ENCODE data around the gene ORC5. TPM values are rescaled to one million over a fixed set of nuclear protein-coding genes. Genes with fewer than 3 reads are reported as not detected.
"Not testable (repeated sequence)": the region's sequence is repeated elsewhere in the genome, so short reads cannot be mapped to it uniquely, and the experiment has no call there.

Gene ORC5
- total RNA-seq, 1 donor from 2014 or later = 7.2 TPM

DNA sequence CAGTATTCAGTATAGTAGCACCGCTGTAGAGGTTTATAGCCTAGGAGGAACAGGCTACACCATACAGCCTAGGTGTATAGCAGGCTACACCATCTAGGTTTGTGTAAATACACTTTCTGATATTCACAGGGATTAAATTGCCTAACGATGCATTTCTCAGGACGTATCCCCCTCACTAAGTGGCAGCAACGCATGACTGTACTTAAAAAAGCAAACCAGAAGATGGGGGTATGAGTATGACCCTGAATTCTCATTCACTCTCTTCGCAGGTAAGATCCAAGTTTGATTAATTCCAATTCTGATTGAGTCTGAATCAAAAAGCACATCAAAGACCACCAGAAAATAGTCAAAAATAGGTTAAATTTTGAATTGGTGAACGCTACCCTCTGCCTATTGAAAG, 972 bp downstream of the ORC5 start:
- intact Hi-C loops (cut with DNase I) = no loop called here
- ATAC-seq (ENCODE audit: poor library complexity) (no peak), DNase-seq (no peak)

- intact Hi-C loops (cut with DNase I) = no loop called here
- no peak for DNase-seq
- ATAC-seq (ENCODE audit: poor library complexity) = no peak
These were observed 9.0 kb downstream of the ORC5 start for GRCh38 chr7:104198673-104199278.

- no peak for DNase-seq
- intact Hi-C loops (cut with DNase I) = no loop called here
- no peak for ATAC-seq (ENCODE audit: poor library complexity)
These were observed 11.7 kb downstream of the ORC5 start for GRCh38 chr7:104196161-104196560.

- intact Hi-C loops (cut with DNase I) = no loop called here
- ATAC-seq (ENCODE audit: poor library complexity) = no peak
These were observed 15.4 kb downstream of the ORC5 start for GRCh38 chr7:104192434-104192833.

GRCh38 chr7:104185346-104185745, 22.5 kb downstream of the ORC5 start:
- DNase-seq (no peak), ATAC-seq (ENCODE audit: poor library complexity) (no peak)
- intact Hi-C loops (cut with DNase I) = no loop called here

More at GRCh38 chr7:104192434-104192833, 15.4 kb downstream of the ORC5 start:
- DNase-seq = no peak

- DNase-seq = no peak
- ATAC-seq (ENCODE audit: poor library complexity) = no peak
- intact Hi-C loops (cut with DNase I) = no loop called here
These were observed 28.6 kb downstream of the ORC5 start for GRCh38 chr7:104179178-104179577.

GRCh38 chr7:104177565-104178083, 30.2 kb downstream of the ORC5 start:
- ATAC-seq (ENCODE audit: poor library complexity); intact Hi-C loops (cut with DNase I); DNase-seq: not testable (repeated sequence)

- no peak for DNase-seq
- intact Hi-C loops (cut with DNase I) = no loop called here
- no peak for ATAC-seq (ENCODE audit: poor library complexity)
These were observed 31.5 kb downstream of the ORC5 start for GRCh38 chr7:104176332-104176731.

- intact Hi-C loops (cut with DNase I) = no loop called here
- DNase-seq = no peak
- ATAC-seq (ENCODE audit: poor library complexity) = no peak
These were observed 32.3 kb downstream of the ORC5 start for GRCh38 chr7:104175361-104175984.

DNA sequence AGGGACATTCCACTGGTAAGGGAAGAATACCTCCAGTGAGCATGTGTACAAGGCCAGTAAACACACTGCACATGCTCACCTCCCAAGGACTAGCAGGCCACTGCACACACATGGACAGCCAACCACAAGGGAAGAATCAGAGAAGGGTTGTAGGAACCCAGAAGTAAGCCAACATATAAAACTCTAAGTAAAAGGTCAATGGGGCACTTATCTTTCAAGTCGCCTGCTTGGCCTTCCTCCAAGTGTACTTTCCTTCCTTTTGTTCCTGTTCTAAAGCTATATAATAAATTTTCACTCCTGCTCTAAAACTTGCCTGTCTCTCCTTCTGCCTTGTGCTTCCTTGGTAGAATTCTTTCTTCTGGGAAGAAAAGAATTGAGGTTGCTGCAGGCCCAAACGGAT, 33.0 kb downstream of the ORC5 start:
- intact Hi-C loops (cut with DNase I) = no loop called here
- ATAC-seq (ENCODE audit: poor library complexity) (no peak), DNase-seq (no peak)

GRCh38 chr7:104162081-104162480, 45.7 kb downstream of the ORC5 start:
- no peak for DNase-seq
- intact Hi-C loops (cut with DNase I) = loop anchor here (10.0 kb wide), 1 partner anchor 637 kb away; no protein-coding TSS in a partner anchor
- ATAC-seq (ENCODE audit: poor library complexity) = peak; percentile 70

DNA sequence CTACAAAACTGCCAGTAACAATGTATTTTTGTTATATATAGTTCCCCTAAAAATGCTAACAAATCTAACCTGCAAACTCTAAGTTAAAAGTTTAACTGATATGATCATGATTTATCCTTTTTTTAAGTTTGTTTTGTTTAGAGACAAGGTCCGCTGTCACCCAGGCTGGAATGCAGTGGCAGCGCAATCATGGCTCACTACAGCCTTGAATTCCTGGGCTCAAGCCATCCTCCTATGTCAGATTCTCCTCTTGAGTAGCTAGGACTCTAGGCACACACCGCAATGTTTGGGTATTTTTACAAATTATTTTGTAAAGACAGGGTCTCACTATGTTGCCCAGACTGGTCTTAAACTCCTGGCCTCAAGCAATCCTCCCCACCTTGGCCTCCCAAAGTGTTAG, 46.6 kb downstream of the ORC5 start:
- intact Hi-C loops (cut with DNase I) = loop anchor here (10.0 kb wide), 1 partner anchor 636 kb away; no protein-coding TSS in a partner anchor
- peak; percentile 72 for ATAC-seq (ENCODE audit: poor library complexity)
- no peak for DNase-seq

DNA sequence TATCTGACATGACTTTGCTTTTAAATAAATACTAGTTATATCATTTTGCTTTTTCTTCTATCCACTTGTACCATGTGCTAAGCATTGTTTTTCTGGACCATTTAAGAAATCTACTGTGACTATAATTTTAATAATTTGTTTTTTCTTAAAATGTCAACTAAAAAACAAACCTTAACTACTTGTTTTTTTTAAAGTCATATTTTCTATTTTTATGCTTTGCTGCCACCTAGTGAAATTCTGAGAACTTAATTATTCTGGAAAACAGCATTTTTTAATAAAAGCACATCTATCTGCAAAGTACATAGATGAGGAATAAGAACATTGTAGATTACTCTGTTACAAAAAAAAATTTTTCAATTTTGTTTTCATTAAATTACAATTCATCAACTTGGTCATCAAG, 47.4 kb downstream of the ORC5 start:
- DNase-seq (no peak), ATAC-seq (ENCODE audit: poor library complexity) (no peak)
- intact Hi-C loops (cut with DNase I) = loop anchor here (10.0 kb wide), 1 partner anchor 636 kb away; no protein-coding TSS in a partner anchor

DNA sequence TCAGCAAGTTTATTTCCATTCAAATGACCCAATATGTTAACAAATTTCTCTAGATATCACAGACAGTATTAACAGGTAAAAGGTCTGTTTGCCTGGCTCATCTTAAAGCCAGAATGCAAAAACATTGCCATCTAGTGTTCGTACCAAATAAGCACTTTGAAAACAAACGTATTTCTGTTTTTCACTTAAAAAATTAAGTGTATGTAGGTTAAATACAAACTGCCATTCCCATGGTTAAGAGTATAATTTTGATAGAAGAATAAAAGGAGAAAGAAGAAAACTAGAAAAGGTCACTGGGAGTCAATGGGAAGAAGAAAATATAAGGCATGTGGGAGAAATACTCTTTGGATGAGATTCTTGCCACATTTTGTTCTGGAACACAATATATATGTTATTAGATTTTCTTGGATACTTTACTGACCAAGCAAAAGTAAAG, 51.0 kb downstream of the ORC5 start:
- DNase-seq (no peak), ATAC-seq (ENCODE audit: poor library complexity) (no peak)
- intact Hi-C loops (cut with DNase I) = loop anchor here (5.0 kb wide), 1 partner anchor 585 kb away; no protein-coding TSS in a partner anchor

DNA sequence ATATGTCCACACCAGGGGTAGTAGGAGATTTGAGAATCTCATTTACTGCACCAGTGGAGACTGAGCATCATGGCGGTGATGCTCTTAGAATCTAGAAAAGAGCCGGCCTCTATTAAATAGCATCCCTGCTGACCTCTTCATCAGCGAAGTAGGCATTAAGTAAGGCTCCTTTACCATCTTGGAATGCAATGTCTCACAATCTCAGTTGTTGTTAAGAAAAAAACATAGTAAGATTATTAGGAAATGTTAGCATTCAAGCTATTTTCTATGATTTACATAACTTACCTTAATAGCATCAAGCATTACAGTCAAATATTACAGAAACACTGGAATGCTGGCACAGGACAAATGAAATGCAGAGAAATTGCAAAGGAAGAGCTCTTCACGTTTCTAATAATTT, 54.5 kb downstream of the ORC5 start:
- no peak for ATAC-seq (ENCODE audit: poor library complexity)
- intact Hi-C loops (cut with DNase I) = no loop called here
- no peak for DNase-seq

- DNase-seq (no peak), ATAC-seq (ENCODE audit: poor library complexity) (no peak)
- intact Hi-C loops (cut with DNase I) = no loop called here
These were observed 55.3 kb downstream of the ORC5 start for GRCh38 chr7:104152468-104152867.

GRCh38 chr7:104150470-104150869, 57.3 kb downstream of the ORC5 start:
- DNase-seq (no peak), ATAC-seq (ENCODE audit: poor library complexity) (no peak)
- intact Hi-C loops (cut with DNase I) = no loop called here

DNA sequence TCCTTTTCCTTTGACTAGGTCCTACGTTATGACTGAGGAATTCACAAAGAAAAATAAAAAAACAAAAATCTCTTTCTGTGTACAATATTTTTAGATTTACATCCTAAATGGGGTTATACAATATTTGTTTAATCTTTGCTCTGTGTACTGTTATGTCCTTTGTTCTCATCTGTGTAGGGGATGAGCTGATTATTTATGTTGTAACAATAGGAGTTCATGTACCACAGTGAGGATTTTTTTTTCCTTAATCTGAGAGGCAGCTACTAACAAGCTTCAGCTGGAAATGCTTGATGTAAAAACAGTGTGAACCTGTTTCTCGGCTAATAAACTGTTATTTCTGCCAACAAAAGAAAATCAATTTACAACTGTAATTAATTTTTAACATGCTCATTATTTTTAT, 58.0 kb downstream of the ORC5 start:
- ATAC-seq (ENCODE audit: poor library complexity) = no peak
- intact Hi-C loops (cut with DNase I) = no loop called here
- DNase-seq = no peak

- intact Hi-C loops (cut with DNase I) = no loop called here
- DNase-seq (no peak), ATAC-seq (ENCODE audit: poor library complexity) (no peak)
These were observed 65.7 kb downstream of the ORC5 start for GRCh38 chr7:104142147-104142546.

- ATAC-seq (ENCODE audit: poor library complexity) (no peak), DNase-seq (no peak)
- intact Hi-C loops (cut with DNase I) = no loop called here
These were observed 69.8 kb downstream of the ORC5 start for GRCh38 chr7:104137971-104138370.
